Measurements from ENCODE around the gene ENTREP1.
"Not testable (repeated sequence)": the region's sequence is repeated elsewhere in the genome, so short reads cannot be mapped to it uniquely, and the experiment has no call there.

DNA sequence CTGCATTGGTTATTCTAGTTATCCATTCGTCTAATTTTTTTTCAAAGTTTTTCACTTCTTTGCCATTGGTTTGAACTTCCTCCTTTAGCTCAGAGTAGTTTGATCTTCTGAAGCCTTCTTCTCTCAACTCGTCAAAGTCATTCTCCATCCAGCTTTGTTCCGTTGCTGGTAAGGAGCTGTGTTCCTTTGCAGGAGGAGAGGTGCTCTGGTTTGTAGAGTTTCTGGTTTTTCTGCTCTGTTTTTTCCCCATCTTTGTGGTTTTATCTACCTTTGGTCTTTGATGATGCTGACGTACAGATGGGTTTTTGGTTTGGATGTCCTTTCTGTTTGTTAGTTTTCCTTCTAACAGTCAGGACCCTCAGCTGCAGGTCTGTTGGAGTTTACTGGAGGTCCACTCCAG is 114.6 kb downstream of the ENTREP1 start:
- TF ChIP-seq, protein P1, sequence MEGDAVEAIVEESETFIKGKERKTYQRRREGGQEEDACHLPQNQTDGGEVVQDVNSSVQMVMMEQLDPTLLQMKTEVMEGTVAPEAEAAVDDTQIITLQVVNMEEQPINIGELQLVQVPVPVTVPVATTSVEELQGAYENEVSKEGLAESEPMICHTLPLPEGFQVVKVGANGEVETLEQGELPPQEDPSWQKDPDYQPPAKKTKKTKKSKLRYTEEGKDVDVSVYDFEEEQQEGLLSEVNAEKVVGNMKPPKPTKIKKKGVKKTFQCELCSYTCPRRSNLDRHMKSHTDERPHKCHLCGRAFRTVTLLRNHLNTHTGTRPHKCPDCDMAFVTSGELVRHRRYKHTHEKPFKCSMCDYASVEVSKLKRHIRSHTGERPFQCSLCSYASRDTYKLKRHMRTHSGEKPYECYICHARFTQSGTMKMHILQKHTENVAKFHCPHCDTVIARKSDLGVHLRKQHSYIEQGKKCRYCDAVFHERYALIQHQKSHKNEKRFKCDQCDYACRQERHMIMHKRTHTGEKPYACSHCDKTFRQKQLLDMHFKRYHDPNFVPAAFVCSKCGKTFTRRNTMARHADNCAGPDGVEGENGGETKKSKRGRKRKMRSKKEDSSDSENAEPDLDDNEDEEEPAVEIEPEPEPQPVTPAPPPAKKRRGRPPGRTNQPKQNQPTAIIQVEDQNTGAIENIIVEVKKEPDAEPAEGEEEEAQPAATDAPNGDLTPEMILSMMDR (IDR thresholded peaks at IDR 0.05), result not testable (repeated sequence)
- not testable (repeated sequence) for TF ChIP-seq POLR2A (IDR thresholded peaks at IDR 0.05)
